GM18520 (cell line): ENCODE results near the gene RFXANK.
"Not testable (repeated sequence)": the region's sequence is repeated elsewhere in the genome, so short reads cannot be mapped to it uniquely, and the experiment has no call there.

Experiments used
- ATAC-seq: cut with Tn5 transposase; IDR thresholded peaks from one replicate; pipeline ENCODE4 v1.9.1; 2021; ENCODE audit not compliant: unreplicated experiment

The RFXANK gene, protein sequence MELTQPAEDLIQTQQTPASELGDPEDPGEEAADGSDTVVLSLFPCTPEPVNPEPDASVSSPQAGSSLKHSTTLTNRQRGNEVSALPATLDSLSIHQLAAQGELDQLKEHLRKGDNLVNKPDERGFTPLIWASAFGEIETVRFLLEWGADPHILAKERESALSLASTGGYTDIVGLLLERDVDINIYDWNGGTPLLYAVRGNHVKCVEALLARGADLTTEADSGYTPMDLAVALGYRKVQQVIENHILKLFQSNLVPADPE

DNA sequence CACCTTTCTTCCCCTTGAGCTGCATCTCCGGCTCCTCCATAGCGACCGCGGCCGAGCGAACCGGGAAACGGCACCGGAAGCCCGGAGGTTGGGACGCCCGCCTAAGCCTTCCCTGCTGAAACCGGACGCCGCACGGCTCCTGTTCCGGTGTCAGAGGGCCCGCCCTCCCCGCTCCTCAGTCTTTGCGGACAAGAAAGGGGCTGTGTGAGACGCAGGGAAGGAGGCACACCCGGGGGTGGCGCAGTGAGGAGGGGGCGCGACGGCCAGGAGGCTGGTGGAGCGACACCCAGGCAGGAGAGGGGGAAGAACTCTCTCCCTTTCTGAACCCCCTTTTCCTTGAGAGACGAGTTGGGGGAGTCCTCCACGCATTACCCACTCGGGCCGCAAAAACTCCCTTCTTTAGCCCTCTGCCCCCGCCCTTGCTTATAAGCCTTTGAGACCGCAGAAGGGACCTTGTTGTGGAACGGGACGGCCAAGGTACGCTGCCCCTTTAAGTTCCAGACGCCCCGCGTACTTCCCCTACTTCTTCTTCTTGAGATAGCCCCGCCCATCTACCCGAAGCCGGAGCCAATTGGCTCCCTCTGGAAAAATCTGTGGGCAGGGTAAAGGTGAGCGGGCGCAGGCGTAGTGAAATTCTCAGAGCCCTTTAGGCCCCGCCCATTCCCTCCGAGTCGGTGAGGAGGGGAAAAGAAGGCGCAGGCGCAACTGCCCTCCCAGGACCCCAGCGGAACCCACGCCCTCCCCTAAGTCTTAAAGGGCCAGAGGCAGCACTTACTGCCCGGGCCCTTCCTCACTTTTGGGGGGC is at the start of gene RFXANK, which contains the start of gene BORCS8:
Gene RFXANK, plus strand, starts transcription at position 181 of the 805 bp plus-strand sequence. CDS start 1,689 bp downstream, outside the sequence.
Gene BORCS8, minus strand, starts transcription at position 75 of the 805 bp plus-strand sequence. Its CDS starts 35 bp downstream, at position 40.
- peak; percentile 79 for ATAC-seq

DNA sequence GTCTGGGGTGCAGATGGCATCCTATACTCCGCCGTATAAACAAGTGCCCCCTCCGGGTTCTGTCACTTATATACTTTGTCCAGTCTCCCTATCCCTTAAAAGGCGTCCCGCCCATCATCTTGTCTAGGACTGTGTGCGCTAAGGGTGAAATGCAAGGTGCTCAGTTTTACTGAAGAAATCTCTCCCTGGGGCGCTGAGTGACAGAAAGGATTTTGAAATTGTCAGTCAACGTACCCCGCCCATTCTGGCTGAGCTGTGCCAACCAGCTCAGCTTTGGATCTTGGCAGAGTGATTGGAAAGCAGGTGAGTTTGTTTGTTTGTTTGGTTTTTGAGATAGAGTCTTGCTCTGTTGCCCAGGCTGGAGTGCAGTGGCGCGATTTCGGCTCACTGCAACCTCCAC is 49.7 kb upstream of the RFXANK start:
- ATAC-seq, result no peak

- no peak for ATAC-seq
Observed at GRCh38 chr19:19145281-19145680, 46.8 kb upstream of the RFXANK start.

- ATAC-seq, result no peak
Observed at GRCh38 chr19:19145684-19146608, 46.1 kb upstream of the RFXANK start.

GRCh38 chr19:19146865-19147264 is 45.2 kb upstream of the RFXANK start:
- ATAC-seq, result no peak

DNA sequence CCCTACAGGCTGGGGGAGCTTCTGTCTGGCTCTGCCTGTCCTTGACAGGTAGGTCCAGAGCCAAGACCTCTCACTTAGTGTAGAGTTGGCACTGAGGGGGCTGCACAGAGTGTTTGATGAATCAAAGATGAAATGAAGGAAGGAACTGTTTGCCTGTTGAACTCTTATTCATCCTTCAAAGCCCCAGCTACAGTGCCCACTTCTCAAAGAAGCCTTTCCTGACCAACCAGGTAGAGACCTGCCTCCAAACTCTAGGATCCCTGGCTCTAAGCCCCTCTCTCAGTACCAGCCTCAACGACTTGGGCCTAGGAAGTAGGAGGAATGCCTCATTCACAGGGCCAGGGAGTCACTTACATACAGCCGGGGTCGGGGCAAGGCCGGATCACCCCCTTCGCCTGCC is 44.7 kb upstream of the RFXANK start:
- no peak for ATAC-seq

DNA sequence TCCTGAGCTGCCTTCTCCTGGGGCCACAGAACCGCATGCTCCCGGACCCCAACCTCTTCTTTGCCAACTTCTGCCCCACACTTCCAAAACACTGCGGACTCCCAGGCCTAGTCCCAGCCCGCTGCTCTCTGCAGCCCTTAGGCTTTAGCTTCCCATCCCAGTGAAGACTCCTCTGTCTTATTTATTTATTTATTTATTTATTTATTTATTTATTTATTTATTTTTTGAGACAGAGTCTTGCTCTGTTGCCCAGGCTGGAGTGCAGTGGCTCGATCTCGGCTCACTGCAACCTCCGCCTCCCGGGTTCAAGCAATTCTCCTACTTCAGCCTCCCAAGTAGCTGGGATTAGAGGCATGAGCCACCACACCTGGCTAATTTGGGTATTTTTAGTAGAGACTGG is 43.6 kb upstream of the RFXANK start:
- not testable (repeated sequence) for ATAC-seq

DNA sequence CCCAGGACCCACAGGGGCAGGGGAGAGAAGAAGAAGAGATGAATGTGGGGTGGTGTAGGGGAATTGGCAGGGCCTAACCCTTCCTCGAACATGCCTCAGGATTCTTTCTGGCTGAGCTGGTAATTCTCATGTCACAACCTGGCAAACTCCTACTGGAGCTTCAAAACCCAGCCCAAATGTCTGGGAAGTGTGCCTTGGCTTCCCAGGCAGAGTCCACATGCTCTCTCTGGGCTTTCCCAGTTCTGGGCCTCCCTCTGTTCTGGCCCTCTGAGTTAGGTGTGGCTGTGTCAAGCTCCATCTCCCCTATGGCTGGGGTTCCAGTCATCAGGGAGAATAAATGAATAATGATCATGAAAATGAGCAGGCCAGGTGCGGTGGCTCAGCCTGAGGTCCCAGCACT is 42.6 kb upstream of the RFXANK start:
- ATAC-seq, result no peak

DNA sequence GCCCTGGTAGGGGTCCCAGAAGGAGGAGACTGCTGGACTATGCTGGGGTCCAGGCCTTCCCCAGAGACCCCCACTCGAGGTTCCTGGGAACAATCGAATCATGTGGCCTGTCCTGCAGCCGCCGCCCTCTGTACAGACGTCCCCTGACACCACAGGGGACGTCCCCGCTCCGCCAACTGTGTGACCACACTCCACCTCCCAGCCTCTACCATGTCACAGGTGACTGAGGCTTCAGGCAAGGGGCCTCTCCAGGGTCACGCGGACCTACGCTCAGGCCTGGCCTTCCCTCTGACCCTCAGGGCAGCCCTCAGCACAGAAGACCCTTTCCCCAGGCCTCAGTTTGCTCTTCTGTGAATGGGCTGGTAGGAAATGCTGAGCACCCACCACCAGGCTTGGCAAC is 40.6 kb upstream of the RFXANK start:
- no peak for ATAC-seq

DNA sequence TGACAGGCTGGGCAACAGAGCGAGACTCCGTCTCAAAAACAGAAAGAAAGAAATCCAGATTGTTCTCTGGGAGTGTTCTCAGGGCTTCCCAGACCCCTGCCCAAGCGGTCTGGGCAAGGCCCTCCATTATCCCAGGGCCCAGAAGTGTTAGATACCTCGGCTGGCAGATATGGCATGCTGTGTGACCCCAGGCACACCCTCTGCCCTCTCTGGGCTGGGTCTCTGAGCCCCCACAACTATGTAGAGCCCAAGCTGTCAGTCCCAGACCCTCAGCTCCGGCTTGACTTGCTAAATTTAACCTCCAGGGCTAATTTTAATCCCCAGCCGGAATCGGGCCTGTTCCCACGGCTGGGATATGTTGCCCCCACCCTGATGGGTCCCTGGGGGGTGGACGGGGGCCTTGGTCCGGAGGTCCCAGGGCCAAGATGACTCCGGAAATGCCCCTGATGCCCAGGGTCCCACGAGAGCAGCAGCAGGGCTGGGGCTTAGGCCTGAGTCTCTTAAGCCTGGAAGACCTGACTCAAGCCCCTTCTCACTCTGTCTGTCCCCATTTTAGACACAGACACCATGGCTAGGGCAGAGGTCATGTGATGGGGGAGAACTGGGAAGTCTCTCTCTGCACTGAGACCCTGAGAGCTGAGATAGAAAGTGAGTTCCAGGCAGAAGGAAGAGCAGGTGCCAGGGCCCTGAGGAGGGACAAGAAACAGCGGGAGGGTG is 39.2 kb upstream of the RFXANK start:
- no peak for ATAC-seq

GRCh38 chr19:19154768-19155494 is 37.1 kb upstream of the RFXANK start:
- ATAC-seq, result no peak

GRCh38 chr19:19155495-19156219 is 36.4 kb upstream of the RFXANK start:
- peak; percentile 83 for ATAC-seq

DNA sequence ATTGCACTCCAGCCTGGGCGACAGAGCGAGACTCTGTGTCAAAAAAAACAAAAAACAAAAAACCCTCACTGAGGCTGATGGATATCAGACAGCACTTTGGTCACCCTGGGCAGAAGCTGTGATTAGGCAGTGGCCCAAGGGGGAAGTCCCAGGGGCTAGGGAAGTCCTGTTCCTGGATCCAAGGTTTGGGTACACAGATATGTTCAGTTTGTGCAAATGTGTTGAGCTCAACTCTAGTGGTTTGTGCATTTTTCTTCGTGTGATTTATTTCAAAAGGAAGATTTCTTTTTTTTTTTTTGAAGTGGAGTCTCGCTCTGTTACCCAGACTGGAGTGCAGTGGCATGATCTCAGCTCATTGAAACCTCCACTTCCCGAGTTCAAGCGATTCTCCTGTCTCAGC is 34.2 kb upstream of the RFXANK start:
- ATAC-seq, result no peak

- ATAC-seq, result no peak
Observed at GRCh38 chr19:19159534-19159933, 32.5 kb upstream of the RFXANK start.

DNA sequence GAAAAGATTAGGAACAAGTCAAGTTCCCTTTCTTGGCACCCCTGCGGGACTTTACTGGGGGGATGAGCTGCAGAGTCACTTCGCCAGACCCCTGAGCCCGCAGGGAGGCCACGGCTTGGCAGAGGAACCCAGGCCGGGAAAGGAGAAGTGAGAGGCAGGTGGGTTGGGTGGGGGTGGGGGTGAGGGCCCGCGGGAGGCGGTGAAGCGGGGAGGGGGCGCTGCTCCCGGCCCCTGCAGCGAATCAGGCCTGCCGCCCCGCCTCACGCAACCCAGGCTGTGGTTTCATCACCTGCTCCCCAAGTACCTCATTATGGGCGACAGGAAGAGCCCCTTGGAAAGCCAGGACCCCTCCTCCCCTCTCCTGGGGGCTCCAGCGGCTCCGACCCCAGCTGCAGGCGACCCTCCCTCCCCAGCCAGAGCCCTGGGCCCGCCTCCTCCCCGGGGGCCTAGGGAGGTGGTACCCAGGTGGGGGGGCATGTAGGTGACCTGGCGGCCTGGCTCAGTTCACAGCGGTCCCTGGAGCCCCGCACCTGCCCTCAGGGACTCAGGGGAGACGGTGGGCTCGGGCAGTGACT is 31.5 kb upstream of the RFXANK start:
- ATAC-seq, result no peak

DNA sequence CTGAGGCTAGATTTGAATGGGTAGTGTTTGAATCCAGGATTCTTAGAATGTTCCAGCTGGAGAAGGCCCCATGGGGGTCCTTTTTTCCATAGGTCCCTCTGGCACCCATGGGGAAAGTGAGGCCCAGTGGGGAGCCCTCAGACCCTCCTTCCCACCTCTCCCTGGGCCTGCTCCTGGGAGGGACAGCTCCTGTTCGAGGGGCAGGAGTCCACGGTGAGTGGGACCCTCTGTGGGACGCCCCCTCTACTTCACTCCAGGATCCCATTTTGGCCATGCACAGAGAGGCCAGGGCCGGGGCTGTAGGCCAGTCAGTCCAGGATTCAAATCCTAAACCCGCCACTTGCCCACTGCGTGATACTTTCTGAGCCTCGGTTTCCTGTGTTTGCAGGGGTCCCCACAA is 29.6 kb upstream of the RFXANK start:
- ATAC-seq, result no peak

DNA sequence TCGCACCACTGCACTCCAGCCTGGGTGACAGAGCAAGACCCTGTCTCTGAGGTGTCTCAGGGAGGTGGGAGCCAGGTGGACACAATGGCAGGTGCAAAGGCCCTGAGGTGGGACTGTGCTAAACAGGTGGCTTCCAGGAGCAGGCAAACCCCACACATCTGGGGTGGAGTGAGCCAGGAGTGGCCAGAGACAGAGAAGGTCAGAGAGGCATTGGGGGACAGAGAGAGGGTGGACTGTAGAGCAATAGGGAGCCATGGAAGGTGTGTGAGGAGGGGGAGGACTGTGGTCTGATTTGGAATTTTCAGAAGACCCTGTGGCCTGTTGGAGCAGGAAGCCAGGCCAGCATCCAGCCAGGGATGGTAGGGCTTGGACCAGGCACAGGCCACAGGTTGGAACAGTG is 26.7 kb upstream of the RFXANK start:
- ATAC-seq, result no peak

- ATAC-seq, result no peak
Observed at GRCh38 chr19:19167612-19168011, 24.4 kb upstream of the RFXANK start.
